Activated T-helper 2 cell treated with anti-CD3 and anti-CD28 coated beads, Interferon-gamma antibody, Interleukin-2, Interleukin-4, amounts not matched to agents 10 μg/mL and 5 μg/mL and 100 μg/mL, durations not matched to agents 14 hours and 24 hours and 36 hours (primary cell): ENCODE data around the gene BBX. TPM values are rescaled to one million over a fixed set of nuclear protein-coding genes. Genes with fewer than 3 reads are reported as not detected.

Experiments
- DNase-seq: peaks from one replicate; pipeline ENCODE4 v3.0.0; 2021; ENCODE audit warnings: low spot score
- H3K27ac Mint-ChIP-seq: one replicate; pipeline ENCODE4 v1.8.0; 2021; ENCODE audit warnings: mixed read lengths
- H3K27me3 Mint-ChIP-seq: one replicate; pipeline ENCODE4 v1.8.0; 2021; ENCODE audit warnings: low read depth, mixed read lengths
- H3K36me3 Mint-ChIP-seq: one replicate; pipeline ENCODE4 v1.8.0; 2021; ENCODE audit warnings: low read depth, mixed read lengths
- H3K4me1 Mint-ChIP-seq: one replicate; pipeline ENCODE4 v1.8.0; 2021; ENCODE audit warnings: low read depth, mixed read lengths
- H3K4me3 Mint-ChIP-seq: one replicate; pipeline ENCODE4 v1.8.0; 2021; ENCODE audit warnings: low read depth, mild to moderate bottlenecking, moderate library complexity, mixed read lengths
- H3K9me3 Mint-ChIP-seq: one replicate; pipeline ENCODE4 v1.8.0; 2021; ENCODE audit warnings: mixed read lengths
- intact Hi-C: fragments of 100-400 bp; cut with micrococcal nuclease; formaldehyde crosslinking; loops from one replicate; pipeline ENCODE4 v1.15.1; 2023
- total RNA-seq: library from RNA; stranded (reverse); gene quantifications from 2 replicates; pipeline ENCODE4 v1.2.3, GENCODE V29; 2022

Gene BBX
- total RNA-seq, 1 donor from 2014 or later, result 35.8 TPM

DNA sequence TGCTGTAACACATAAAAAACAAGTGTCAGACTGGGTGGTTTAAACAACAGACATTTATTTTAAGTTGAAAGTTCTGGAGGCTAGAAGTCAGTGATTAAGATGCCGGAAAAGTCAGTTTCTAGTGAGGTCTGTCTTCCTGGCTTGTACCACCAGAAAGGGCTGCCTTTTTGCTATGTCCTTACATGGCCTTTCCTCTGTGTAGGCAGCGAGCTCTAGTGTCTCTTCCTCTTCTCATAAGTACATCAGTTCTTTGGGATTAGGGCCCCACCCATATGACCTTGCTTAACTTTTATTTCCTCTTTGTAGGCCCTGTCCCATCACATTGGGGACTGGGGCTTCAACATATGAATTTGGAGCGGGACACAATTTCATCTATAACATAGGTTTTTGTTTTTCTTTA is 128.0 kb downstream of the BBX start:
- Mint-ChIP-seq H3K27ac (no peak overlapping the region), H3K4me1 (peaks cover 10% of the 10 kb centered on the region), H3K36me3 (peaks cover 3% of the 10 kb centered on the region), H3K27me3 (no peaks in the 10 kb centered on the region), H3K4me3 (no peak overlapping the region), H3K9me3 (no peaks in the 10 kb centered on the region)
- DNase-seq, result no peak
- intact Hi-C loops, result no loop called here

DNA sequence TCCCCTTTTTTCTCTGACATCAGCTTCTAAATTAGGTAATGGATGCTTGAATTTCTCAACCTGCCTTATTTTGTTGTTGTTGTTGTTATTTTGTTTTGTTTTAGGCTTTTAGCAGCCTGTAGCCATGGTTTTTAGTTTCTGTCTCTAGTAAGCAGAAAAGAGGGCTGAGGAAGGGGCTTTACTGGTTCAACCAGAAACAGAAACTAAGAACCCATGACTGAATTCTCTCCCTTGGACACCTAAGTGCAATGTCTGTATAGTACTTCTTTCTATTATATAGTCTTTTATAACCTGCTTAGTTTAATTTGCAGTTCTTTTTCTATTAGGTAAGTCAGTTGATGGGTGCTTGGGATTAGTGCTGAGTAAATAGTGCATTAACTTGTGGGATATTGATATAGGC is 129.0 kb downstream of the BBX start:
- peaks cover 3% of the 10 kb centered on the region for H3K36me3 Mint-ChIP-seq
- intact Hi-C loops, result no loop called here

GRCh38 chr3:107654218-107654617 is 131.5 kb downstream of the BBX start:
- Mint-ChIP-seq H3K27ac (no peak overlapping the region), H3K9me3 (no peaks in the 10 kb centered on the region), H3K36me3 (peaks cover 3% of the 10 kb centered on the region), H3K4me3 (no peak overlapping the region), H3K27me3 (no peaks in the 10 kb centered on the region), H3K4me1 (peaks cover 10% of the 10 kb centered on the region)
- DNase-seq, result no peak
- intact Hi-C loops, result no loop called here

More for the DNA sequence above, 129.0 kb downstream of the BBX start:
- H3K27ac Mint-ChIP-seq, result no peak overlapping the region
- no peaks in the 10 kb centered on the region for H3K27me3 Mint-ChIP-seq
- no peak for DNase-seq
- no peak overlapping the region for H3K4me3 Mint-ChIP-seq
- H3K9me3 Mint-ChIP-seq, result no peaks in the 10 kb centered on the region
- peaks cover 10% of the 10 kb centered on the region for H3K4me1 Mint-ChIP-seq

DNA sequence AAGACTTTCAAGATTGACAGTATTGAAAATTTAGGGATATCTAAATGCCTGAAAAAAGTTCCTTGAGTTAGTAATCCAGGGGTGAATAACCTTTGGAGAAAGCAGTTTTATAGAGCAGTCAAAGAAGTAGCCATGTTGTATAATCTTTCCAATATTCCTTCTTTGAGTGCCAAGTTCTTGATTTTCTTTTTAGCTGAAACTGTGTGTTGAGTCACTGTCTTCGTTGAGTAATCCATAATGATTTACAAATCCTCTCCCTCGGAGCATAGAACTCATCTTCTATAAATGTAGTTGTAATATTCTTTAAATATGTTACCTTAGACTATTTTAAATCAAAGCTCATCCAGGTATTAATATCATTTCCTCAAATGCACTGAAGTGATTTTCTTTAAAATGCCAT is 135.2 kb downstream of the BBX start:
- H3K36me3 Mint-ChIP-seq, result no peaks in the 10 kb centered on the region
- intact Hi-C loops, result no loop called here
- peaks cover 8% of the 10 kb centered on the region for H3K4me1 Mint-ChIP-seq
- H3K9me3 Mint-ChIP-seq, result no peaks in the 10 kb centered on the region
- H3K27me3 Mint-ChIP-seq, result no peaks in the 10 kb centered on the region
- no peak overlapping the region for H3K4me3 Mint-ChIP-seq
- no peak overlapping the region for H3K27ac Mint-ChIP-seq
- no peak for DNase-seq

- DNase-seq, result no peak
- Mint-ChIP-seq H3K27me3 (no peaks in the 10 kb centered on the region), H3K9me3 (no peaks in the 10 kb centered on the region), H3K4me3 (no peak overlapping the region), H3K36me3 (no peaks in the 10 kb centered on the region), H3K4me1 (peaks cover 8% of the 10 kb centered on the region), H3K27ac (no peak overlapping the region)
- intact Hi-C loops, result no loop called here
Observed at GRCh38 chr3:107660306-107660976, 137.7 kb downstream of the BBX start.

- peaks cover 8% of the 10 kb centered on the region for H3K4me1 Mint-ChIP-seq
- H3K4me3 Mint-ChIP-seq, result no peak overlapping the region
- H3K27ac Mint-ChIP-seq, result no peak overlapping the region
- no peaks in the 10 kb centered on the region for H3K9me3 Mint-ChIP-seq
- no peak for DNase-seq
- H3K36me3 Mint-ChIP-seq, result no peaks in the 10 kb centered on the region
- intact Hi-C loops, result no loop called here
- no peaks in the 10 kb centered on the region for H3K27me3 Mint-ChIP-seq
Observed at GRCh38 chr3:107661447-107662123, 138.8 kb downstream of the BBX start.

DNA sequence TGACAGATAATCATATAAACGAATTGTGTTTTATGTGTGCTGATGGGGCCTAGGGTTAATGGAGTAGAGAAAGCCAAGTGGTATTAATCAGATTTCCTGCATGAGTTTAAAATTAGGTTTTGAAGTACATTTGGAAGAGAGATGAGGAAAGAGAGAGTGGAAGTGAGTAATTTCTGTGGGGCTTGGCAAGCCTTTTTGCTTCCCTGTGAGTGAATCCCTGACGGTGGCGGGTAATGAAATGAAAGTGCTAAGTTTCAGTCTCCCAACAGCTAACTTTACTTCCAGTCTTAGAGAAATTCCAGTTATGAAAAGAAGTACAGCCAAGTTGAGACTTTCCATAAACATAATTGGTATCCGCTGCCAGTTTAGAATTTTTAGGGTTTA is 139.4 kb downstream of the BBX start:
- Mint-ChIP-seq H3K9me3 (no peaks in the 10 kb centered on the region), H3K4me3 (no peak overlapping the region), H3K4me1 (peaks cover 8% of the 10 kb centered on the region), H3K27ac (no peak overlapping the region), H3K27me3 (no peaks in the 10 kb centered on the region), H3K36me3 (no peaks in the 10 kb centered on the region)
- intact Hi-C loops, result no loop called here
- DNase-seq, result no peak

DNA sequence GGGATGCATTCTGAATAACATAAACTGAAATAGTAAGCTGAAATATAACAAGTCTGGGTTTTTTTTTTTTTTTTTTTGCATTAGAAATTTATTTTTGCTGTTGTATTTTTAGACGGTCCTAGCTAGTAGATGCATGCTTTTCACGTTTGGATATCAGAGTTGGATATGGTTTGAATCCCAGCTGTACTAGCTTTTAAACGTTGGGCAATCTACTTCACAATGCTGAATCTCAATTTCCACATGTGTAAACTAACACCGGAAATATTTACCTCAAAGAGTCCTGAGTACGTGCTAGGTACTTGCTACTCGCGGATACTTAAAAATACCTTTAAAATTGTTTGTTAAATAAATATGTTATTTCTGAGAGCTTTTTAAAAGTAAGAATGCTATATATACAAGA is 139.8 kb downstream of the BBX start:
- intact Hi-C loops, result no loop called here
- H3K27me3 Mint-ChIP-seq, result no peaks in the 10 kb centered on the region
- DNase-seq, result no peak
- H3K36me3 Mint-ChIP-seq, result no peaks in the 10 kb centered on the region
- H3K4me1 Mint-ChIP-seq, result peaks cover 8% of the 10 kb centered on the region
- no peak overlapping the region for H3K27ac Mint-ChIP-seq
- H3K9me3 Mint-ChIP-seq, result no peaks in the 10 kb centered on the region
- no peak overlapping the region for H3K4me3 Mint-ChIP-seq

DNA sequence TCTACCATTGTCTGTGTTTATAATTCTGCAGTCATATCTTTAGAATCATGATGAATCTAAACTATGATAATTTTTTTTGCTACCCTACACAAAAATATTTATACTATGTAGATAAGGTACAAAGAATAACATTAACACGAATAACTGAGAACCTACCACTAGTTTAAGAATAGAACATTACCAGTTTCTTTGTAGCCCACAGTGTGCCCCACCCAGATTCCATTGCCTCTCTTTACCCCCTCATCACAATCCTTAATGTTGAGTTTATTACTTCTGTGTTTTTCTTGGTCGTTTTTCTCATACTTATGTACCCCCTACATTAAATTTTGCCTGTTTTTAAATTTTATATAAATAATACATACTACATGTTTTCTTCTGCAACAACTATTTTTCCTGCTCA is 140.5 kb downstream of the BBX start:
- Mint-ChIP-seq H3K27me3 (no peaks in the 10 kb centered on the region), H3K36me3 (no peaks in the 10 kb centered on the region), H3K9me3 (no peaks in the 10 kb centered on the region), H3K4me1 (peaks cover 11% of the 10 kb centered on the region), H3K4me3 (no peak overlapping the region), H3K27ac (no peak overlapping the region)
- intact Hi-C loops, result no loop called here
- no peak for DNase-seq

DNA sequence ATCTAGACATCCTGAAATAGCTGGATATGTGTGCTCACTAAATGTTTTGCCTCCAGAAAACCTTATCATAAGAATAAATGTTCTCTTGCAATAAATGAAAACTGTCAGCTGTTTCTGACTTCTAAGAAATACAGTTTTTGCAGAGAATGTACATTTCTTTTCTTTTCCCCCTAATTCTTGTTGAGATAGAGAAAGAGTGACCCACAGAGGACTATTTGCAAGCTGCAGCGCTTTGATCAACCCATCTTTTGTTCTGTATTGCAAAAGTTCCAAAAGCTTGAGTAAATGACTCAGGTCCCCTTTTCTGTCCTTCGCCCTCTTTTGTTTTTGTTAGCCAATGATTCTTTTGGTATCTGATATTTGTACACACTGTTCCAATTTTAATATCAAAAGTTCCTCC is 141.9 kb downstream of the BBX start:
- H3K27ac Mint-ChIP-seq, result no peak overlapping the region
- no peaks in the 10 kb centered on the region for H3K36me3 Mint-ChIP-seq
- no peaks in the 10 kb centered on the region for H3K27me3 Mint-ChIP-seq
- peaks cover 11% of the 10 kb centered on the region for H3K4me1 Mint-ChIP-seq
- no peak for DNase-seq
- no peaks in the 10 kb centered on the region for H3K9me3 Mint-ChIP-seq
- no peak overlapping the region for H3K4me3 Mint-ChIP-seq
- intact Hi-C loops, result no loop called here

- DNase-seq, result no peak
- intact Hi-C loops, result no loop called here
- Mint-ChIP-seq H3K4me3 (no peak overlapping the region), H3K4me1 (peaks cover 11% of the 10 kb centered on the region), H3K36me3 (no peaks in the 10 kb centered on the region), H3K27me3 (no peaks in the 10 kb centered on the region), H3K27ac (no peak overlapping the region), H3K9me3 (no peaks in the 10 kb centered on the region)
Observed at GRCh38 chr3:107665351-107665750, 142.6 kb downstream of the BBX start.

GRCh38 chr3:107666853-107667252 is 144.1 kb downstream of the BBX start:
- H3K27ac Mint-ChIP-seq, result no peak overlapping the region
- H3K36me3 Mint-ChIP-seq, result no peaks in the 10 kb centered on the region
- intact Hi-C loops, result no loop called here
- H3K4me3 Mint-ChIP-seq, result no peak overlapping the region
- no peak for DNase-seq
- peaks cover 6% of the 10 kb centered on the region for H3K4me1 Mint-ChIP-seq
- no peaks in the 10 kb centered on the region for H3K9me3 Mint-ChIP-seq
- no peaks in the 10 kb centered on the region for H3K27me3 Mint-ChIP-seq

DNA sequence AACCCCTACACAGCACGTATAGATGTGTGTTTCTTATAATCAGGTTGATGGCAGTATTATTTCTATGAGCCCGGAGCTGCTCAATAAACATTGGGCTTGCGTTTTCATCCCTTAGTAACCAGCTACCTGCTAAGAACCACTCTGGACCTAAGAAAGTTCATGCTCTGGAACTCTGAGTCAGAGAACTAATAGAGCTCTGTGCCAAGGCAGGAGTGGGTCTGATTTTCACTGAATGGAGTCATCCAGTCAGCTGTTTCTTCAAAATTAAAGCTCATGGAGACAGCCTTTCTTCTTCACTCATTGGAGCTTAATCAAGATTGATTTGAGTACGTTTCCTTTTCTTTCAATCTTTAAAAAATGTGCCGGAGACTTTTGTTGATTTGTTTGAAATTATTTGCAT is 145.7 kb downstream of the BBX start:
- intact Hi-C loops, result no loop called here
- H3K4me1 Mint-ChIP-seq, result peaks cover 3% of the 10 kb centered on the region
- no peaks in the 10 kb centered on the region for H3K9me3 Mint-ChIP-seq
- H3K4me3 Mint-ChIP-seq, result no peak overlapping the region
- DNase-seq, result no peak
- no peaks in the 10 kb centered on the region for H3K36me3 Mint-ChIP-seq
- H3K27me3 Mint-ChIP-seq, result no peaks in the 10 kb centered on the region
- no peak overlapping the region for H3K27ac Mint-ChIP-seq
